SK-N-MC (cell line): ENCODE data around the gene ADH7.

Source experiments
- DNase-seq: peaks from one replicate; pipeline ENCODE4 v3.0.0-alpha.2; 2011; ENCODE audit warnings: low read depth, low spot score
- H3K27ac ChIP-seq: fragments of 200-600 bp; sonication (generic); 2 replicates; pipeline ENCODE4 v1.5.1; 2016; ENCODE audit warnings: mixed run types
- H3K36me3 ChIP-seq: fragments of 200-600 bp; sonication (generic); 2 replicates; pipeline ENCODE4 v1.6.1; 2017; ENCODE audit warnings: antibody characterized with exemption, low read length, mixed read lengths; ENCODE audit not compliant: insufficient read depth
- H3K4me3 ChIP-seq: fragments of 200-600 bp; sonication (generic); 2 replicates; pipeline ENCODE4 v1.5.1; 2016
- H3K9ac ChIP-seq: fragments of 200-600 bp; sonication (generic); 2 replicates; pipeline ENCODE4 v1.8.0; 2017; ENCODE audit warnings: mixed run types, mixed read lengths; ENCODE audit not compliant: insufficient read length
- H3K9me3 ChIP-seq: fragments of 200-600 bp; sonication (generic); 2 replicates; pipeline ENCODE4 v1.6.1; 2017; ENCODE audit warnings: low read depth, mild to moderate bottlenecking, antibody characterized with exemption, low read length, moderate library complexity, mixed read lengths
- EZH2 ChIP-seq: fragments of 200-600 bp; sonication (generic); IDR thresholded peaks from one replicate; pipeline ENCODE4 v1.6.1; 2017; ENCODE audit warnings: antibody characterized with exemption
- FOXP2 ChIP-seq: optimal IDR thresholded peaks from 2 replicates; pipeline ENCODE3; 2011; ENCODE audit warnings: mild to moderate bottlenecking, moderate library complexity; ENCODE audit not compliant: insufficient read depth; ENCODE audit errors: extremely low read length, control extremely low read depth
- POLR2AphosphoS5 ChIP-seq: IDR thresholded peaks from 2 replicates; pipeline ENCODE4 v1.6.1; 2012; ENCODE audit warnings: mild to moderate bottlenecking, low read depth, low read length, borderline replicate concordance

The ADH7 gene

GRCh38 chr4:99435154-99435553 lies at the start of gene ADH7:
Gene ADH7, minus strand, starts transcription at chr4:99435342. Its CDS starts 109 bp downstream, at chr4:99435233.
- TF ChIP-seq FOXP2 (no peak), POLR2AphosphoS5 (no peak), EZH2 (no peak)
- Histone ChIP-seq H3K4me3 (no peak within 1 kb of the TSS), H3K36me3 (no peaks in the 10 kb centered on the region), H3K9ac (no peak within 1 kb of the TSS), H3K9me3 (no peaks in the 10 kb centered on the region), H3K27ac (no peak within 1 kb of the TSS)
- DNase-seq = no peak

GRCh38 chr4:99483636-99484035 lies 48.5 kb upstream of the ADH7 start:
- Histone ChIP-seq H3K4me3 (no peak overlapping the region), H3K9me3 (no peaks in the 10 kb centered on the region), H3K27ac (no peak overlapping the region), H3K36me3 (no peaks in the 10 kb centered on the region), H3K9ac (no peak overlapping the region)
- no peak for TF ChIP-seq EZH2
- TF ChIP-seq FOXP2 = no peak
- no peak for TF ChIP-seq POLR2AphosphoS5
- DNase-seq = no peak

- H3K4me3 ChIP-seq = no peak overlapping the region
- H3K27ac ChIP-seq = no peak overlapping the region
- TF ChIP-seq FOXP2 = no peak
- no peak for TF ChIP-seq EZH2
- TF ChIP-seq POLR2AphosphoS5 = no peak
- no peak for DNase-seq
- no peaks in the 10 kb centered on the region for H3K9me3 ChIP-seq
- H3K36me3 ChIP-seq = no peaks in the 10 kb centered on the region
- no peak overlapping the region for H3K9ac ChIP-seq
These were observed 38.0 kb upstream of the ADH7 start for GRCh38 chr4:99473131-99473530.

GRCh38 chr4:99471896-99472295 lies 36.8 kb upstream of the ADH7 start:
- DNase-seq = no peak
- Histone ChIP-seq H3K36me3 (no peaks in the 10 kb centered on the region), H3K27ac (no peak overlapping the region), H3K9me3 (no peaks in the 10 kb centered on the region), H3K9ac (no peak overlapping the region), H3K4me3 (no peak overlapping the region)
- no peak for TF ChIP-seq EZH2
- TF ChIP-seq POLR2AphosphoS5 = no peak
- no peak for TF ChIP-seq FOXP2

GRCh38 chr4:99471349-99471748 lies 36.2 kb upstream of the ADH7 start:
- Histone ChIP-seq H3K27ac (no peak overlapping the region), H3K9me3 (no peaks in the 10 kb centered on the region), H3K4me3 (no peak overlapping the region), H3K36me3 (no peaks in the 10 kb centered on the region), H3K9ac (no peak overlapping the region)
- no peak for TF ChIP-seq POLR2AphosphoS5
- TF ChIP-seq FOXP2 = no peak
- TF ChIP-seq EZH2 = no peak
- DNase-seq = no peak

- Histone ChIP-seq H3K36me3 (no peaks in the 10 kb centered on the region), H3K9ac (no peak overlapping the region)
- TF ChIP-seq POLR2AphosphoS5 = no peak
These were observed 33.7 kb upstream of the ADH7 start for GRCh38 chr4:99468889-99469288.

GRCh38 chr4:99467887-99468286 lies 32.7 kb upstream of the ADH7 start:
- H3K36me3 ChIP-seq = no peaks in the 10 kb centered on the region
- no peak overlapping the region for H3K9ac ChIP-seq
- H3K4me3 ChIP-seq = no peak overlapping the region
- DNase-seq = no peak
- no peak overlapping the region for H3K27ac ChIP-seq
- no peaks in the 10 kb centered on the region for H3K9me3 ChIP-seq
- no peak for TF ChIP-seq POLR2AphosphoS5
- no peak for TF ChIP-seq FOXP2
- TF ChIP-seq EZH2 = no peak

More at GRCh38 chr4:99468889-99469288, 33.7 kb upstream of the ADH7 start:
- H3K27ac ChIP-seq = no peak overlapping the region
- no peaks in the 10 kb centered on the region for H3K9me3 ChIP-seq
- DNase-seq = no peak
- no peak overlapping the region for H3K4me3 ChIP-seq

GRCh38 chr4:99463566-99463965 lies 28.4 kb upstream of the ADH7 start:
- no peak for TF ChIP-seq EZH2
- TF ChIP-seq POLR2AphosphoS5 = no peak
- TF ChIP-seq FOXP2 = no peak
- H3K4me3 ChIP-seq = no peak overlapping the region
- no peak for DNase-seq
- no peak overlapping the region for H3K27ac ChIP-seq
- H3K9ac ChIP-seq = no peak overlapping the region
- no peaks in the 10 kb centered on the region for H3K36me3 ChIP-seq
- H3K9me3 ChIP-seq = no peaks in the 10 kb centered on the region

- H3K36me3 ChIP-seq = no peaks in the 10 kb centered on the region
- no peak overlapping the region for H3K4me3 ChIP-seq
- H3K27ac ChIP-seq = no peak overlapping the region
- DNase-seq = no peak
- no peaks in the 10 kb centered on the region for H3K9me3 ChIP-seq
- no peak overlapping the region for H3K9ac ChIP-seq
- TF ChIP-seq EZH2 (no peak), POLR2AphosphoS5 (no peak)
These were observed 27.8 kb upstream of the ADH7 start for GRCh38 chr4:99462875-99463464.
